Neural crest cell (in vitro differentiated cells): ENCODE results near the gene TRPM1. TPM values are rescaled to one million over a fixed set of nuclear protein-coding genes. Genes with fewer than 3 reads are reported as not detected.

Experiments
- DNase-seq: peaks from one replicate; pipeline ENCODE4 v3.0.0; 2021; ENCODE audit warnings: low read depth, mixed read lengths, low spot score
- H3K27ac Mint-ChIP-seq: one replicate; pipeline ENCODE4 v1.8.0; 2021; ENCODE audit warnings: mild to moderate bottlenecking, mixed read lengths; ENCODE audit not compliant: unreplicated experiment
- H3K27me3 Mint-ChIP-seq: 2 replicates; pipeline ENCODE4 v1.8.0; 2021; ENCODE audit warnings: low read depth, mild to moderate bottlenecking, mixed read lengths
- H3K36me3 Mint-ChIP-seq: 2 replicates; pipeline ENCODE4 v1.8.0; 2021; ENCODE audit warnings: low read depth, mild to moderate bottlenecking, mixed read lengths
- H3K4me1 Mint-ChIP-seq: 2 replicates; pipeline ENCODE4 v1.8.0; 2021; ENCODE audit warnings: mixed read lengths
- H3K4me3 Mint-ChIP-seq: one replicate; pipeline ENCODE4 v1.8.0; 2021; ENCODE audit warnings: mild to moderate bottlenecking, mixed read lengths
- H3K9me3 Mint-ChIP-seq: 2 replicates; pipeline ENCODE4 v1.8.0; 2021; ENCODE audit warnings: mixed read lengths
- CTCF ChIP-seq: fragments of 200-600 bp; sonication (generic); conservative IDR thresholded peaks from 2 replicates; pipeline ENCODE4 v1.5.0; 2021; ENCODE audit warnings: antibody characterized with exemption, mild to moderate bottlenecking
- total RNA-seq: library from RNA; stranded (reverse); gene quantifications from 2 replicates; pipeline ENCODE4 v1.2.1, GENCODE V29; 2021

Gene TRPM1
- total RNA-seq, 1 donor from 2014 or later: not detected

GRCh38 chr15:31086344-31086743, 15.2 kb downstream of the TRPM1 start:
- H3K9me3 Mint-ChIP-seq: peaks cover 7% of the 10 kb centered on the region
- H3K4me1 Mint-ChIP-seq: no peaks in the 10 kb centered on the region
- H3K36me3 Mint-ChIP-seq: peaks cover 2% of the 10 kb centered on the region
- no peak for DNase-seq
- no peak overlapping the region for H3K27ac Mint-ChIP-seq
- no peak for TF ChIP-seq CTCF
- H3K27me3 Mint-ChIP-seq: peaks cover 8% of the 10 kb centered on the region
- no peak overlapping the region for H3K4me3 Mint-ChIP-seq

- no peak for DNase-seq
- no peak for TF ChIP-seq CTCF
- no peak overlapping the region for H3K27ac Mint-ChIP-seq
- H3K27me3 Mint-ChIP-seq: peaks cover 8% of the 10 kb centered on the region
- H3K4me3 Mint-ChIP-seq: no peak overlapping the region
- H3K36me3 Mint-ChIP-seq: peaks cover 2% of the 10 kb centered on the region
- H3K9me3 Mint-ChIP-seq: peaks cover 7% of the 10 kb centered on the region
- peaks cover under 1% of the 10 kb centered on the region for H3K4me1 Mint-ChIP-seq
Observed at GRCh38 chr15:31085359-31085758, 16.2 kb downstream of the TRPM1 start.

GRCh38 chr15:31084176-31084575, 17.3 kb downstream of the TRPM1 start:
- H3K36me3 Mint-ChIP-seq: peaks cover 2% of the 10 kb centered on the region
- peaks cover 7% of the 10 kb centered on the region for H3K9me3 Mint-ChIP-seq
- no peak overlapping the region for H3K27ac Mint-ChIP-seq
- H3K27me3 Mint-ChIP-seq: peaks cover 10% of the 10 kb centered on the region
- peaks cover 5% of the 10 kb centered on the region for H3K4me1 Mint-ChIP-seq
- no peak for TF ChIP-seq CTCF
- no peak for DNase-seq
- no peak overlapping the region for H3K4me3 Mint-ChIP-seq

GRCh38 chr15:31083370-31083780, 18.1 kb downstream of the TRPM1 start:
- peaks cover 5% of the 10 kb centered on the region for H3K4me1 Mint-ChIP-seq
- DNase-seq: no peak
- H3K27me3 Mint-ChIP-seq: peaks cover 10% of the 10 kb centered on the region
- H3K4me3 Mint-ChIP-seq: no peak overlapping the region
- TF ChIP-seq CTCF: no peak
- peaks cover 7% of the 10 kb centered on the region for H3K9me3 Mint-ChIP-seq
- peaks cover 2% of the 10 kb centered on the region for H3K36me3 Mint-ChIP-seq
- H3K27ac Mint-ChIP-seq: no peak overlapping the region

GRCh38 chr15:31082771-31083369, 18.7 kb downstream of the TRPM1 start:
- Mint-ChIP-seq H3K27ac (no peak overlapping the region), H3K4me3 (no peak overlapping the region), H3K4me1 (peaks cover 5% of the 10 kb centered on the region), H3K36me3 (peaks cover 2% of the 10 kb centered on the region), H3K27me3 (peaks cover 10% of the 10 kb centered on the region), H3K9me3 (peaks cover 7% of the 10 kb centered on the region)
- no peak for TF ChIP-seq CTCF
- DNase-seq: no peak
